PC-9 (cell line): ENCODE data around the gene DSG4. TPM values are rescaled to one million over a fixed set of nuclear protein-coding genes. Genes with fewer than 3 reads are reported as not detected.
A peak's percentile ranks its signal among the peaks of the same experiment; 100 is the strongest.

Experiments used
- BruUV-seq: library from RNA; stranded (reverse); fragments of 400-500 nt; replicated peaks from 2 replicates; lab custom pipeline; 2021; lab: Mats Ljungman, UMichigan
- CTCF ChIA-PET: fragments of 300-600 bp; sonication (Branson Sonifier 250); formaldehyde crosslinking; loops from one replicate; lab custom pipeline; 2022; ENCODE audit warnings: antibody characterized with exemption; lab: Charles Lee
- POLR2A ChIA-PET: fragments of 300-600 bp; sonication (Branson Sonifier 250); formaldehyde crosslinking; loops from one replicate; lab custom pipeline; 2022; ENCODE audit warnings: antibody characterized with exemption; ENCODE audit not compliant: unreplicated experiment; lab: Charles Lee
- DNase-seq, 2 experiments: peaks; one replicate each; pipeline versions ENCODE4 v3.0.0 to v3.0.0-alpha.2; 2015 to 2022; ENCODE audit warnings: mixed read lengths in 1 of 2
- H2AFZ ChIP-seq: fragments of 200-600 bp; sonication (generic); 2 replicates; pipeline ENCODE4 v1.8.1; 2017; ENCODE audit warnings: antibody characterized with exemption
- H3F3A ChIP-seq: fragments of 200-600 bp; sonication (generic); 2 replicates; pipeline ENCODE4 v1.8.1; 2017; ENCODE audit warnings: antibody characterized with exemption, mild to moderate bottlenecking, low read depth; ENCODE audit not compliant: insufficient read depth
- H3K27ac ChIP-seq: fragments of 200-600 bp; sonication (generic); 2 replicates; pipeline ENCODE4 v1.6.1; 2016; ENCODE audit warnings: mixed run types
- H3K27me3 ChIP-seq: fragments of 200-600 bp; sonication (generic); 2 replicates; pipeline ENCODE4 v1.6.1; 2016; ENCODE audit warnings: low read depth, mixed run types; ENCODE audit not compliant: insufficient read depth
- H3K36me3 ChIP-seq: fragments of 200-600 bp; sonication (generic); 2 replicates; pipeline ENCODE4 v1.6.1; 2016; ENCODE audit warnings: low read depth, mixed run types
- H3K4me1 ChIP-seq: fragments of 200-600 bp; sonication (generic); replicated peaks from 2 replicates; pipeline ENCODE4 v1.6.1; 2016; ENCODE audit warnings: mixed run types; ENCODE audit not compliant: insufficient read depth
- H3K4me2 ChIP-seq: fragments of 200-600 bp; sonication (generic); 2 replicates; pipeline ENCODE4 v1.6.1; 2017; ENCODE audit warnings: mixed run types
- H3K4me3 ChIP-seq: fragments of 200-600 bp; sonication (generic); 2 replicates; pipeline ENCODE4 v1.6.1; 2016; ENCODE audit warnings: mixed run types
- H3K79me2 ChIP-seq: fragments of 200-600 bp; sonication (generic); 2 replicates; pipeline ENCODE4 v1.6.1; 2017; ENCODE audit warnings: low read depth, mixed run types
- H3K9me2 ChIP-seq: fragments of 200-600 bp; sonication (generic); 2 replicates; pipeline ENCODE4 v1.8.1; 2017; ENCODE audit warnings: mild to moderate bottlenecking; ENCODE audit not compliant: insufficient read depth
- H3K9me3 ChIP-seq: fragments of 200-600 bp; sonication (generic); 2 replicates; pipeline ENCODE4 v1.8.1; 2016; ENCODE audit warnings: low read depth; ENCODE audit not compliant: insufficient read depth
- H4K20me1 ChIP-seq: fragments of 200-600 bp; sonication (generic); 2 replicates; pipeline ENCODE4 v1.8.1; 2017; ENCODE audit not compliant: insufficient read depth
- EZH2 ChIP-seq: fragments of 200-600 bp; sonication (generic); IDR thresholded peaks from 2 replicates; pipeline ENCODE4 v1.8.0; 2017; ENCODE audit warnings: antibody characterized with exemption, low read depth
- intact Hi-C: fragments of 100-400 bp; cut with micrococcal nuclease; formaldehyde crosslinking; loops from one replicate; pipeline ENCODE4 v1.10.0; 2022; ENCODE audit not compliant: unreplicated experiment
- total RNA-seq: library from RNA; stranded (reverse); gene quantifications from 2 replicates; pipeline ENCODE4 v1.2.3, GENCODE V29; 2021
- TF ChIP-seq, protein P1 (sequence below): fragments of 200-600 bp; sonication (generic); conservative IDR thresholded peaks from 2 replicates; pipeline ENCODE4 v1.6.1; 2017; ENCODE audit warnings: mixed run types, antibody characterized with exemption, mild to moderate bottlenecking, moderate library complexity

The DSG4 gene
- total RNA-seq, 1 experiment from 2014 or later: not detected

DNA sequence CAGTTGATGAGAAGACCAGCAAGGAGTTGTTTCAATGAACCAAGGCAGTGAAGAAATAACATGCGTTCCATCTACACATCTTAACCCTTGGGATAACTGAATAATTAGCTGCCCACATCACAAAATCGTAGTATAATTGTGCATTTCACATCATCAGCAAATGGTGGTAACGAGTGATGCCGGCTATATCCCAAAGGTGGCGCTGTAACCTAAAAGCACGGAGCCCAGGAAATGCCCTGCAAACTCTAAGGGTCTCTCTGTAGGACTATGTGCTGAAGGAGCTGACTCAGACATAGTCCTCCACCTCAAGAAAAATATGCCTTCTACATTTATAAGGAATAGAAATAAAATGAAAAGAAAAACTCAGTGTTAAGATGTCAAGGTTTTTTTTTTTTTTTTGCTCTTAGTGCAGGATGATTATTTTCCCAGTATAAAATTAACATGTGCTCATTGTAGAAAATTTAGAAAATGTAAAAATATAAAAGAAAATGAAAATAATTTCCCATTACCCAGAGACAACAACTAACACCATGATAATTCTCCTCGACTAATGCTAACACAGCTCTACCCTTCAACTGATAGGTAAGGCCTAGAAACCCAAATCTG, 47.9 kb downstream of the DSG4 start:
- Histone ChIP-seq H3K9me2 (no peaks in the 10 kb centered on the region), H3F3A (peaks cover 6% of the 10 kb centered on the region; the same call in 1 of the 2 replicates), H3K27ac (no peak overlapping the region), H3K36me3 (no peaks in the 10 kb centered on the region), H2AFZ (no peak overlapping the region), H3K9me3 (no peaks in the 10 kb centered on the region), H3K4me3 (no peak overlapping the region), H3K4me1 (no peaks in the 10 kb centered on the region), H3K27me3 (no peaks in the 10 kb centered on the region), H3K79me2 (no peaks in the 10 kb centered on the region), H4K20me1 (no peaks in the 10 kb centered on the region), H3K4me2 (no peak overlapping the region)
- peak in 1 of 2 experiments; percentile 46 for DNase-seq
- ChIA-PET CTCF (interaction anchor here (0.5 to 1.0 kb wide), 3 partner anchors 89 to 323 kb away, joined by 3 to 8 read pairs (median 3); no protein-coding TSS in a partner anchor), POLR2A (interaction anchor here (0.6 to 0.7 kb wide), 2 partner anchors 95 to 211 kb away, joined by 3 to 5 read pairs; no protein-coding TSS in a partner anchor)
- TF ChIP-seq, protein P1, sequence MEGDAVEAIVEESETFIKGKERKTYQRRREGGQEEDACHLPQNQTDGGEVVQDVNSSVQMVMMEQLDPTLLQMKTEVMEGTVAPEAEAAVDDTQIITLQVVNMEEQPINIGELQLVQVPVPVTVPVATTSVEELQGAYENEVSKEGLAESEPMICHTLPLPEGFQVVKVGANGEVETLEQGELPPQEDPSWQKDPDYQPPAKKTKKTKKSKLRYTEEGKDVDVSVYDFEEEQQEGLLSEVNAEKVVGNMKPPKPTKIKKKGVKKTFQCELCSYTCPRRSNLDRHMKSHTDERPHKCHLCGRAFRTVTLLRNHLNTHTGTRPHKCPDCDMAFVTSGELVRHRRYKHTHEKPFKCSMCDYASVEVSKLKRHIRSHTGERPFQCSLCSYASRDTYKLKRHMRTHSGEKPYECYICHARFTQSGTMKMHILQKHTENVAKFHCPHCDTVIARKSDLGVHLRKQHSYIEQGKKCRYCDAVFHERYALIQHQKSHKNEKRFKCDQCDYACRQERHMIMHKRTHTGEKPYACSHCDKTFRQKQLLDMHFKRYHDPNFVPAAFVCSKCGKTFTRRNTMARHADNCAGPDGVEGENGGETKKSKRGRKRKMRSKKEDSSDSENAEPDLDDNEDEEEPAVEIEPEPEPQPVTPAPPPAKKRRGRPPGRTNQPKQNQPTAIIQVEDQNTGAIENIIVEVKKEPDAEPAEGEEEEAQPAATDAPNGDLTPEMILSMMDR: peak; percentile 89
- TF ChIP-seq EZH2: no peak
- intact Hi-C loops: loop anchor here (1.0 to 2.0 kb wide), 3 partner anchors 74 to 132 kb away; partner anchors contain the start of gene DSG2
- no TSS peak for BruUV-seq

DNA sequence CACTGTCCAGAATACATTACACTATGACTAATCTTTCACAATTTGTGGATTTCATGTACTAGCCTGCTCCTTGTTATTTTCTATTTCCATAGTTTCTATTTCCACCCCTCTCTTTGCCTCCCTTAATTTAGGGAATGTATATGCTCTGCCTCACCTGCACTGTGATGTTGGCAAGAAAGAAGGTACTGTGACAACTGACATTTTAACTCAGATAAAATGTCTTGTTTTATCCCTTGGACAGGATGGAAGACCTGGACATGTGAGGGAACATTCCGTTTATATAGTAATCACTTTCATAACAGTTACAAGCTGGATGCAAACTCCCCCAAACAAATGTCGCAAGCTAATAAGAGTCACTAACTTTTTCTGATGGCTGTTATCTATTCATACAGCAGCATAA, 49.4 kb downstream of the DSG4 start:
- H3K4me2 ChIP-seq: no peak overlapping the region
- no peaks in the 10 kb centered on the region for H3K79me2 ChIP-seq
- CTCF ChIA-PET: no interaction called here
- intact Hi-C loops: no loop called here
- H3K9me2 ChIP-seq: no peaks in the 10 kb centered on the region
- no peaks in the 10 kb centered on the region for H3F3A ChIP-seq
- no peak for TF ChIP-seq EZH2
- TF ChIP-seq, protein P1: no peak
- H3K9me3 ChIP-seq: no peaks in the 10 kb centered on the region
- DNase-seq: no peak
- H3K4me1 ChIP-seq: no peaks in the 10 kb centered on the region
- H3K36me3 ChIP-seq: no peaks in the 10 kb centered on the region
- no peak overlapping the region for H3K27ac ChIP-seq
- no TSS peak for BruUV-seq
- H2AFZ ChIP-seq: no peak overlapping the region
- no peaks in the 10 kb centered on the region for H4K20me1 ChIP-seq
- POLR2A ChIA-PET: no interaction called here
- no peak overlapping the region for H3K4me3 ChIP-seq
- H3K27me3 ChIP-seq: no peaks in the 10 kb centered on the region

DNA sequence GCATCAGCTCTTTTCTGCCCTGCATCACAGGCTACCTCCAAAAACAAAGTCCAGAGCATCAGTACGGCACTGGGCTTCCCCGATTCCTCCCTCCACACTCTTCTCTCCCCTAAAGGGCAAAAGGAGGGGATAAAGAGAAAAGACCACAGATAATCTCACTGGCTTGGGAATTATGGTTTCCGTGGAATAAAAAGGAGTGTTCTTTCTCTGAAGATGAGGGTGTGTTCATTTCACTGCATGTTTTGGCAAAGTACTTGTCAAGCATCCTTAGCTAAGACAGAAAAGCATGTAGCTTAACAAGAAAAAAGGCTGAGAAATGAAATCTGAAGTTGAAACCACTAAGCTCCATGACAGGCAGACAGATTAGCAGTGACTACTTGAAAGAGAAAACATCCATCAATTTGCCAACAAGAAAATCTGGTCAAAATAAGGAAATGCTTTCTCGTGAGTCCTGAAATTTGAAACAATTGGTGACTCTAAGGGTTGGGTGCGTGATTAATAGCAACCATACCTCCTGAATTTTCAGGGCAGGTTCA, 50.4 kb downstream of the DSG4 start:
- BruUV-seq: no TSS peak
- Histone ChIP-seq H3K27ac (no peak overlapping the region), H3K4me2 (no peak overlapping the region), H3K79me2 (no peaks in the 10 kb centered on the region), H4K20me1 (no peaks in the 10 kb centered on the region), H3K4me3 (no peak overlapping the region), H2AFZ (no peak overlapping the region), H3F3A (no peaks in the 10 kb centered on the region), H3K27me3 (no peaks in the 10 kb centered on the region), H3K9me3 (no peaks in the 10 kb centered on the region), H3K36me3 (no peaks in the 10 kb centered on the region), H3K9me2 (no peaks in the 10 kb centered on the region), H3K4me1 (no peaks in the 10 kb centered on the region)
- intact Hi-C loops: no loop called here
- ChIA-PET CTCF (no interaction called here), POLR2A (no interaction called here)
- no peak for DNase-seq
- TF ChIP-seq, protein P1: no peak
- TF ChIP-seq EZH2: no peak
